ENCODE measurements around the gene SVIL.
"Not testable (repeated sequence)": the region's sequence is repeated elsewhere in the genome, so short reads cannot be mapped to it uniquely, and the experiment has no call there.

Gene SVIL

GRCh38 chr10:29530112-29530976, 104.4 kb downstream of the SVIL start:
- no peaks in the 10 kb centered on the region for H3K27me3 ChIP-seq (ENCODE audit: control insufficient read depth, insufficient read depth, low read length)
- H3K4me3 ChIP-seq (ENCODE audit: low read depth, low read length): no peak overlapping the region
- H3K9ac ChIP-seq (ENCODE audit: low read depth, low read length): no peak overlapping the region
- peaks cover 11% of the 10 kb centered on the region for H3K4me1 ChIP-seq (ENCODE audit: control insufficient read depth, insufficient read depth, low read length)
- H3K36me3 ChIP-seq (ENCODE audit: control insufficient read depth, insufficient read depth, low read length): no peaks in the 10 kb centered on the region
- no peaks in the 10 kb centered on the region for H3K9me3 ChIP-seq (ENCODE audit: control insufficient read depth, insufficient read depth, low read length)

GRCh38 chr10:29529146-29529545, 105.6 kb downstream of the SVIL start:
- Histone ChIP-seq H3K9ac (ENCODE audit: low read depth, low read length) (no peak overlapping the region), H3K4me1 (ENCODE audit: control insufficient read depth, insufficient read depth, low read length) (peaks cover 8% of the 10 kb centered on the region), H3K27me3 (ENCODE audit: control insufficient read depth, insufficient read depth, low read length) (no peaks in the 10 kb centered on the region), H3K36me3 (ENCODE audit: control insufficient read depth, insufficient read depth, low read length) (no peaks in the 10 kb centered on the region), H3K9me3 (ENCODE audit: control insufficient read depth, insufficient read depth, low read length) (no peaks in the 10 kb centered on the region), H3K4me3 (ENCODE audit: low read depth, low read length) (no peak overlapping the region)

DNA sequence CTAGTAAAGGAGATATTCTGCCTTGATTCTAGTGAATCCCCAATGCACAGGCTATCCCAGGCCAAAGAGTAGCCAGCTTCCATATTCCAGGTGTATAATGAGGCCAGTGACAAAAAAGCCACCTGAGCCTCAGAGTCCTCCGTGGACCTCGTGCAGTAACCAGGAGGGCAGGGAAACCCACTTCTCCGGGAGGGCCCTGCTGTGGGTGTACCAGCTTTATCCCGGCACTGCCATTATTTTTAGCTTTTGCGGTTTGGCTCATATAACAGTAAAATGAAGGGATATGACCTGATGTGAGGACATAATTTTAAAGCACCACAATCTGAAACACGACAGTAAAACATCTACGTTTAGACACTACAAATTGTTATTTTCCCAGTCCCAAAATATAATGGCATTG, 109.0 kb downstream of the SVIL start:
- H3K36me3 ChIP-seq (ENCODE audit: control insufficient read depth, insufficient read depth, low read length): no peaks in the 10 kb centered on the region
- H3K9me3 ChIP-seq (ENCODE audit: control insufficient read depth, insufficient read depth, low read length): no peaks in the 10 kb centered on the region
- no peaks in the 10 kb centered on the region for H3K4me1 ChIP-seq (ENCODE audit: control insufficient read depth, insufficient read depth, low read length)

DNA sequence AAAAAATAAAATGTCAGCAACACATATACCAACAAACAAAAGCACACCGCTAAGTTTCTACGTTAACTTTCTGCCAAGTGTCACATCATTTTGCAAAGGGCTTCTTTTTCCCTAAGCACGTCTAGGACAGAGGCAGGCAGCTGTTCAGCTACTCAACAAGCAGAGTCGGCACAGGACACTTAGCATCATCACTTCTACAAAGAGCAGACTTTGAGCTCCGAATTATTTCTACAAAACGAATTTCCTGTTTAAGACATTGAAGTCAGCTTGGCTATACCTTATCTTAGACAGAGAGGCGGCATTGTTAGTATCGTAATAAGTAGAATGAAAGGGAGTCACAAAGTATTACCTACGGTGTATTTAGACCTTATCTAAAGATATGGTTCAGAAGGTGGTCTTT, 110.1 kb downstream of the SVIL start:
- peaks cover 2% of the 10 kb centered on the region for H3K36me3 ChIP-seq (ENCODE audit: control insufficient read depth, insufficient read depth, low read length)

More for the DNA sequence above, 109.0 kb downstream of the SVIL start:
- no peak overlapping the region for H3K4me3 ChIP-seq (ENCODE audit: low read depth, low read length)
- H3K9ac ChIP-seq (ENCODE audit: low read depth, low read length): no peak overlapping the region
- no peaks in the 10 kb centered on the region for H3K27me3 ChIP-seq (ENCODE audit: control insufficient read depth, insufficient read depth, low read length)

GRCh38 chr10:29524294-29524693, 110.5 kb downstream of the SVIL start:
- Histone ChIP-seq H3K9ac (ENCODE audit: low read depth, low read length) (no peak overlapping the region), H3K4me3 (ENCODE audit: low read depth, low read length) (no peak overlapping the region), H3K36me3 (ENCODE audit: control insufficient read depth, insufficient read depth, low read length) (peaks cover 2% of the 10 kb centered on the region), H3K27me3 (ENCODE audit: control insufficient read depth, insufficient read depth, low read length) (no peaks in the 10 kb centered on the region), H3K9me3 (ENCODE audit: control insufficient read depth, insufficient read depth, low read length) (no peaks in the 10 kb centered on the region), H3K4me1 (ENCODE audit: control insufficient read depth, insufficient read depth, low read length) (no peaks in the 10 kb centered on the region)

More for the DNA sequence above, 110.1 kb downstream of the SVIL start:
- no peaks in the 10 kb centered on the region for H3K9me3 ChIP-seq (ENCODE audit: control insufficient read depth, insufficient read depth, low read length)
- no peak overlapping the region for H3K4me3 ChIP-seq (ENCODE audit: low read depth, low read length)
- H3K9ac ChIP-seq (ENCODE audit: low read depth, low read length): no peak overlapping the region
- no peaks in the 10 kb centered on the region for H3K4me1 ChIP-seq (ENCODE audit: control insufficient read depth, insufficient read depth, low read length)
- H3K27me3 ChIP-seq (ENCODE audit: control insufficient read depth, insufficient read depth, low read length): no peaks in the 10 kb centered on the region

DNA sequence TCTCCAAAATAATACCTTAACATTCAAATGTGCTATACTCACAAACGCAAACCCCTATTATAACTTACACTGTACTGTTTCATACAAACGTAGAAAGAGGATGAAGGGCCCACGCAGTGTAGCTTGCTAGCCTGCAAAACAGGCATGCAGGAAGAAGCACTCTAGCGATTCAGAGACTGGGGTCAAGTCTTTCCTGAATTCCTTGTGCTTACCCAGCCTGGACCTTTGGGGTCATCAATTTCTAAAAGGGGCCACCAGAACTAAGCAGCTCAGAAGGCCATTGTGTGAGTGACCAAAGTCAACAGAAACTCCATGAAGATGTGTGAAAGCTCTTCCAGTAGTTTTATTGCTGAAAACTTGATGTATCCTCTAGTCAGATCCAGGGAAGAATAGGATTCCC, 111.9 kb downstream of the SVIL start:
- H3K4me3 ChIP-seq (ENCODE audit: low read depth, low read length): no peak overlapping the region
- no peak overlapping the region for H3K9ac ChIP-seq (ENCODE audit: low read depth, low read length)
- no peaks in the 10 kb centered on the region for H3K27me3 ChIP-seq (ENCODE audit: control insufficient read depth, insufficient read depth, low read length)
- H3K9me3 ChIP-seq (ENCODE audit: control insufficient read depth, insufficient read depth, low read length): no peaks in the 10 kb centered on the region
- H3K4me1 ChIP-seq (ENCODE audit: control insufficient read depth, insufficient read depth, low read length): no peaks in the 10 kb centered on the region
- peaks cover 2% of the 10 kb centered on the region for H3K36me3 ChIP-seq (ENCODE audit: control insufficient read depth, insufficient read depth, low read length)

DNA sequence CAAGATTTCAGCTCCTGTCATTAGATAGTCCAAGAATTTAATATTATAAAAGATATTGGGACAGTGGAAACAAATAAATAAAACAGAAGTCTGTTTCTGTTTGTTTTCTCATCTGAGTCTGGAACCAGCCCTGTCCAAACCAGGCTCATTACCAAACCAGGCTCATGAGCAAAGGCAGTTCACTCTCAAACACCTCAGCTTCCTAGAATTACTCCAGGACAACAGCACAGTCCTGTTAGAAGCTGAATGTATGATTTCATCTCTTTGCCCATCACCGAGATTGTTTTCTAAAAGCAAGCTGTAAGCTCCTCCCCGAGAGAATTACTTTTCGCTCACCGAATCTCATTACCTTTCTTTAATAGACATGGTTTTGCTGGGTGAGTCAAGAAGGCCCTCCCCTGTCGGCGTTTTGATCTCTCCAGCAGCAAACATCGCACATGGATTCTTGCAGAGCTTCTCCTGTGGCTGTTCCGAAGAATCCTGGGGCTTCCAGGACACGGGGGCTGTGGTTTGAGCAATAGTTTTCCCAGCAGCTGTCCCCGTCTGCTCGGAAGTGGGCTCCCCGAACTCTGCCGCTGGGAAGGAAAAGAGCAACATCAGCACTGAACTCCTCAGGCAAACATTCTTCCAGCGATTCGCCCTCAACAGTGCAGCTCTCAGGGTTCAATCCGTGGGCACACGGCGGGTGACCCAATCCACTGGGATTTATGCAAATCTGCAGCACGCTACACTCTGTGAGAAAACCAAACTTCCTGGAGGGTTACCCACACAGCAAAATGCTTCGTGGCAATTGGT, 112.5 kb downstream of the SVIL start:
- H3K27me3 ChIP-seq (ENCODE audit: control insufficient read depth, insufficient read depth, low read length): no peaks in the 10 kb centered on the region
- peaks cover 2% of the 10 kb centered on the region for H3K36me3 ChIP-seq (ENCODE audit: control insufficient read depth, insufficient read depth, low read length)
- no peaks in the 10 kb centered on the region for H3K4me1 ChIP-seq (ENCODE audit: control insufficient read depth, insufficient read depth, low read length)
- H3K9me3 ChIP-seq (ENCODE audit: control insufficient read depth, insufficient read depth, low read length): no peaks in the 10 kb centered on the region
- H3K9ac ChIP-seq (ENCODE audit: low read depth, low read length): no peak overlapping the region
- no peak overlapping the region for H3K4me3 ChIP-seq (ENCODE audit: low read depth, low read length)

DNA sequence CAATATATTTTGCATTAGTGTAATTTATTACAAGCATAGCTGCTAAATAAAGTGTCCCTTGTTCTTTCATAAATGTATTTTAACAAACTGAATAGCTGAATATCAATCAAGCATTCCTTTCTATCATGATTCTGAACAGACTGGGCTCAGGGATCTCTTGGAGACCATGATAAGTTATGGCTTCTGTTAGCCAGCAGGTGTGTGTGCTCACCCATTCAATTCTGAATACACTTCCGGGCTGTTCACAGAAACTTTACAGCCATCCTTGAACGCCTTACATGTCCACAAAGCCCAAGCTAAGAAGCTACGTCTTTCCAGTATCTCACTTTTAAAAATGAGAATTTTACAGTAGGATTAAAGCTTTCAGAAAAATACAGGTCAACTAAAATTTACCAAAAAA, 115.1 kb downstream of the SVIL start:
- Histone ChIP-seq H3K27me3 (ENCODE audit: control insufficient read depth, insufficient read depth, low read length) (no peaks in the 10 kb centered on the region), H3K36me3 (ENCODE audit: control insufficient read depth, insufficient read depth, low read length) (peaks cover 2% of the 10 kb centered on the region), H3K9me3 (ENCODE audit: control insufficient read depth, insufficient read depth, low read length) (no peaks in the 10 kb centered on the region), H3K4me1 (ENCODE audit: control insufficient read depth, insufficient read depth, low read length) (no peaks in the 10 kb centered on the region), H3K9ac (ENCODE audit: low read depth, low read length) (no peak overlapping the region), H3K4me3 (ENCODE audit: low read depth, low read length) (no peak overlapping the region)

DNA sequence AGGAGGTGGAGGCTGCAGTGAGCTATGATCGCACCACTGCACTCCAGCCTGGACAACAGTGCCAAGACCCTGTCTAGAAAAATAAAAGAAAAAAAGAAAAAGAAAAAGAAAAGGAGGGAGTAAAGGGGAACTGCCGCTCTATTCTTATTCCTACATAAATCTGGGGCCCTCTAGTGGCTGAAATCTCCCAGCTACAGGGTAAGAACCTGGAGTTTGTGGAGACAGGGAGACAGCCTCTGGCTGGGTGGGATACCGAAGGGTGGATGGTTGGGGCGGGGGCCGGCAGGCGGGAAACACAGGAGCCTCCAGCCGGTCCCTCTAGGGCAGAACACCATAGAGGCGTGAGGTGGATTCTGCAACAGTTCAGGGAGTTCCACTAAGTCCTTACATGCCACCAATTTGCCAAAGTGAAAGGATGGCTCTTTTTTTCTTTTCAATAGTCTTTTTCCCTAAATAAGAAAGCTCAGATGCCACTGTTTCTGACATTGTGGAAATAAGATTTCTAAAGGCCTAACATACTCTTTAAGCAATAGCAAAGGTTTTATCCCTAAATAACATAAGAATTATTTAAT, 117.3 kb downstream of the SVIL start:
- Histone ChIP-seq H3K36me3 (ENCODE audit: control insufficient read depth, insufficient read depth, low read length) (peaks cover 2% of the 10 kb centered on the region), H3K27me3 (ENCODE audit: control insufficient read depth, insufficient read depth, low read length) (no peaks in the 10 kb centered on the region), H3K4me1 (ENCODE audit: control insufficient read depth, insufficient read depth, low read length) (no peaks in the 10 kb centered on the region), H3K9ac (ENCODE audit: low read depth, low read length) (no peak overlapping the region), H3K4me3 (ENCODE audit: low read depth, low read length) (no peak overlapping the region), H3K9me3 (ENCODE audit: control insufficient read depth, insufficient read depth, low read length) (no peaks in the 10 kb centered on the region)

- not testable (repeated sequence) for H3K9me3 ChIP-seq (ENCODE audit: control insufficient read depth, insufficient read depth, low read length); H3K4me1 ChIP-seq (ENCODE audit: control insufficient read depth, insufficient read depth, low read length); H3K9ac ChIP-seq (ENCODE audit: low read depth, low read length); H3K36me3 ChIP-seq (ENCODE audit: control insufficient read depth, insufficient read depth, low read length); H3K4me3 ChIP-seq (ENCODE audit: low read depth, low read length); H3K27me3 ChIP-seq (ENCODE audit: control insufficient read depth, insufficient read depth, low read length)
These were observed 118.3 kb downstream of the SVIL start for GRCh38 chr10:29516309-29516932.

DNA sequence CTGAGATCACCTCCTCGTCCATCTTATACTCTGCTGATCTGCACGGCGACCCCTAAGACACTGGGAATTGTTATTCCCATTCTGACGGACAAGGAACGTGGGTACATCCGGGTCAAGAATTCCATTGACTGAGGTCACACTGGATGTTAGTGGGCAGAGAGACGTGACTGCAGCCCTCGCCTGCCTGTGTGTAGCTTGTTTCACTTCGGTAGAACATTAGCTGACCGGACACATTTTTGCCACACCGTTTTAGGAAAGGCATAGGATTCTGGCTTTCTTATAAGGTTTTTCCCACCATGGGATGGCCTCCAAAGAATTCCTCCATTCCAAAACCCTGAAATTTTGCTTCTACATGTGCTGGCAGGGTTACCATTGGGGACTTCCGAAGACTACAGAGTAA, 118.9 kb downstream of the SVIL start:
- not testable (repeated sequence) for H3K36me3 ChIP-seq (ENCODE audit: control insufficient read depth, insufficient read depth, low read length); H3K4me1 ChIP-seq (ENCODE audit: control insufficient read depth, insufficient read depth, low read length); H3K9me3 ChIP-seq (ENCODE audit: control insufficient read depth, insufficient read depth, low read length); H3K4me3 ChIP-seq (ENCODE audit: low read depth, low read length); H3K27me3 ChIP-seq (ENCODE audit: control insufficient read depth, insufficient read depth, low read length); H3K9ac ChIP-seq (ENCODE audit: low read depth, low read length)
